Lower leg skin (tissue), 3 donors: ENCODE data around the gene CAMK2B.

Source experiments
- POLR2A ChIP-seq, 2 donors: fragments of 450-650 bp; IDR thresholded peaks; one replicate each; pipeline ENCODE4 v1.6.1; 2016 to 2017; ENCODE audit warnings: antibody characterized with exemption in 2 of 2, mild to moderate bottlenecking in 1 of 2, moderate library complexity in 1 of 2
- TF ChIP-seq, protein P1 (sequence below), 3 donors: fragments of 450-650 bp; IDR thresholded peaks; one replicate each; pipeline ENCODE4 v1.5.1; 2016; ENCODE audit warnings: antibody characterized with exemption in 3 of 3, mild to moderate bottlenecking in 3 of 3, moderate library complexity in 2 of 3

DNA sequence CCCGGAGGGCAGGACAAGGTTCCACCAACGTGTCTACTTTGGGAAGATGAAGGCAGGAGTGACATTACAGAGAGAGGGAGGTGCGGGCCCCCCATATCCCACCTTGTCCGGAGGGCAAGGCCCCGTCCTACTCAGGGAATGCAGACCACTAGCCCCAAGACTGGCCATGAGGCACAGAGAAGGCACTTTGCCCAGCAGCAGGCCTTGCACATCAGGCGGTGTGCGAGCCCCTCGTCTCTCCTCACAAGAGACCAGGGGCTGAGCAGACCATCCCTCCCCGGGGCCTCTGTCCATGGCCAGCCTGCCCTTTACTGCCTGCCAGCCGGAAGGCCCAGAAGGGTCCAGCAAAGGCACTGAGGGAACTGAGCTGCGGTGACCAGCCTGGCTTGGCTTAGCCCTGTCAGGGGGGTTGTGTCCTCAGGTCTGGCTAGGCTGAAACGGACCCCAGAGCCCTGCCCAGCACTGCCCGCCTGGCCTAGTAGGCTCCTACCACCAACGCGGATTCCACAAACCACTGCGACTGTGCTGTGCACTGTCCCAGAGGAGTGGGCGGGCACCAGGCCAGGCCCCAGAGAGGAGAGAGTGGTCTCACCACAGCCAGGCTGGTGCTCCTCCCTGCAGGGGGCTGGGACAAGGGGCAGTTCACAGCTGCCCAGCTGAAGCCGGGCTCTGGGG is 16.7 kb downstream of the CAMK2B start:
- TF ChIP-seq, protein P1, sequence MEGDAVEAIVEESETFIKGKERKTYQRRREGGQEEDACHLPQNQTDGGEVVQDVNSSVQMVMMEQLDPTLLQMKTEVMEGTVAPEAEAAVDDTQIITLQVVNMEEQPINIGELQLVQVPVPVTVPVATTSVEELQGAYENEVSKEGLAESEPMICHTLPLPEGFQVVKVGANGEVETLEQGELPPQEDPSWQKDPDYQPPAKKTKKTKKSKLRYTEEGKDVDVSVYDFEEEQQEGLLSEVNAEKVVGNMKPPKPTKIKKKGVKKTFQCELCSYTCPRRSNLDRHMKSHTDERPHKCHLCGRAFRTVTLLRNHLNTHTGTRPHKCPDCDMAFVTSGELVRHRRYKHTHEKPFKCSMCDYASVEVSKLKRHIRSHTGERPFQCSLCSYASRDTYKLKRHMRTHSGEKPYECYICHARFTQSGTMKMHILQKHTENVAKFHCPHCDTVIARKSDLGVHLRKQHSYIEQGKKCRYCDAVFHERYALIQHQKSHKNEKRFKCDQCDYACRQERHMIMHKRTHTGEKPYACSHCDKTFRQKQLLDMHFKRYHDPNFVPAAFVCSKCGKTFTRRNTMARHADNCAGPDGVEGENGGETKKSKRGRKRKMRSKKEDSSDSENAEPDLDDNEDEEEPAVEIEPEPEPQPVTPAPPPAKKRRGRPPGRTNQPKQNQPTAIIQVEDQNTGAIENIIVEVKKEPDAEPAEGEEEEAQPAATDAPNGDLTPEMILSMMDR (IDR thresholded peaks at IDR 0.05) = no peak
- TF ChIP-seq POLR2A (IDR thresholded peaks at IDR 0.05) = no peak
